ENCODE measurements around the gene NRSN1. TPM values are rescaled to one million over a fixed set of nuclear protein-coding genes. Genes with fewer than 3 reads are reported as not detected.

NRSN1 gene
- total RNA-seq, 1 donor from 2014 or later: not detected

Other genes with a start within 250 kb of the NRSN1 start
- gene DCDC2, start 231.8 kb downstream of the NRSN1 start, total RNA-seq: 1.5 and 23.2 TPM in 2 replicates